GM13977 (cell line): ENCODE measurements around the gene PCSK7.

ENCODE experiments used
- DNase-seq: peaks from one replicate; pipeline ENCODE4 v3.0.0; 2012; ENCODE audit warnings: low spot score
- in situ Hi-C: fragments of 300-500 bp; cut with MboI; formaldehyde crosslinking; loops from one replicate; pipeline ENCODE4 v1.12.0; 2022; ENCODE audit warnings: low sequenced_read_pairs, low pct_unique_long_range_greater_than_20kb, mixed read lengths, inconsistent platforms; ENCODE audit not compliant: unreplicated experiment
- TF ChIP-seq, protein P1 (sequence below): IDR thresholded peaks from 2 replicates; pipeline ENCODE4 v1.5.1; 2012; ENCODE audit warnings: mild to moderate bottlenecking, control low read depth; ENCODE audit not compliant: insufficient read depth; ENCODE audit errors: extremely low read depth, missing control alignments

The PCSK7 gene

DNA sequence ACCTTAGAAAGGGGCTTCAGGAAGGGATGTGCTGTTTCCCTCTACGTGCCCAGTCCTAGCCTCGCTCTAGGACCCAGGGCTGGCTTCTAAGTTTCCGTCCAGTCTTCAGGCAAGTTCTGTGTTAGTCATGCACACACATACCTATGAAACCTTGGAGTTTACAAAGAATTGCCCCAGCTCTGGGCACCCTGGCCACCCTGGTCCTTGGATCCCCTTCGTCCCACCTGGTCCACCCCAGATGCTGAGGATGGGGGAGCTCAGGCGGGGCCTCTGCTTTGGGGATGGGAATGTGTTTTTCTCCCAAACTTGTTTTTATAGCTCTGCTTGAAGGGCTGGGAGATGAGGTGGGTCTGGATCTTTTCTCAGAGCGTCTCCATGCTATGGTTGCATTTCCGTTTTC lies 34.9 kb downstream of the PCSK7 start:
- no peak for DNase-seq
- TF ChIP-seq, protein P1, sequence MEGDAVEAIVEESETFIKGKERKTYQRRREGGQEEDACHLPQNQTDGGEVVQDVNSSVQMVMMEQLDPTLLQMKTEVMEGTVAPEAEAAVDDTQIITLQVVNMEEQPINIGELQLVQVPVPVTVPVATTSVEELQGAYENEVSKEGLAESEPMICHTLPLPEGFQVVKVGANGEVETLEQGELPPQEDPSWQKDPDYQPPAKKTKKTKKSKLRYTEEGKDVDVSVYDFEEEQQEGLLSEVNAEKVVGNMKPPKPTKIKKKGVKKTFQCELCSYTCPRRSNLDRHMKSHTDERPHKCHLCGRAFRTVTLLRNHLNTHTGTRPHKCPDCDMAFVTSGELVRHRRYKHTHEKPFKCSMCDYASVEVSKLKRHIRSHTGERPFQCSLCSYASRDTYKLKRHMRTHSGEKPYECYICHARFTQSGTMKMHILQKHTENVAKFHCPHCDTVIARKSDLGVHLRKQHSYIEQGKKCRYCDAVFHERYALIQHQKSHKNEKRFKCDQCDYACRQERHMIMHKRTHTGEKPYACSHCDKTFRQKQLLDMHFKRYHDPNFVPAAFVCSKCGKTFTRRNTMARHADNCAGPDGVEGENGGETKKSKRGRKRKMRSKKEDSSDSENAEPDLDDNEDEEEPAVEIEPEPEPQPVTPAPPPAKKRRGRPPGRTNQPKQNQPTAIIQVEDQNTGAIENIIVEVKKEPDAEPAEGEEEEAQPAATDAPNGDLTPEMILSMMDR: no peak
- in situ Hi-C loops: no loop called here

DNA sequence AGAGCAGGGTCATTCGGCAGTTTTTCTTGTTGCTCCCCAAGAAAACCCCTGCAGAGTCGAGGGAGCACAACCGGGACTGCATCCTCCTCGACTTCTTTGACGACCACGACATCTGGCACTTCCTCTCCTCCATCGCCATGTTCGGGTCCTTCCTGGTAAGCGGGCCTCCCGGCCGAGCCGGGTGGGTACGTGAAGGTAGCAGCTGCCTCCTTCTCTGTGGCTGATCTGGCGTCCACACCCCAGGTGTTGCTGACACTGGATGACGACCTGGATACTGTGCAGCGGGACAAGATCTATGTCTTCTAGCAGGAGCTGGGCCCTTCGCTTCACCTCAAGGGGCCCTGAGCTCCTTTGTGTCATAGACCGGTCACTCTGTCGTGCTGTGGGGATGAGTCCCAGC lies 36.1 kb downstream of the PCSK7 start:
- in situ Hi-C loops: no loop called here

DNA sequence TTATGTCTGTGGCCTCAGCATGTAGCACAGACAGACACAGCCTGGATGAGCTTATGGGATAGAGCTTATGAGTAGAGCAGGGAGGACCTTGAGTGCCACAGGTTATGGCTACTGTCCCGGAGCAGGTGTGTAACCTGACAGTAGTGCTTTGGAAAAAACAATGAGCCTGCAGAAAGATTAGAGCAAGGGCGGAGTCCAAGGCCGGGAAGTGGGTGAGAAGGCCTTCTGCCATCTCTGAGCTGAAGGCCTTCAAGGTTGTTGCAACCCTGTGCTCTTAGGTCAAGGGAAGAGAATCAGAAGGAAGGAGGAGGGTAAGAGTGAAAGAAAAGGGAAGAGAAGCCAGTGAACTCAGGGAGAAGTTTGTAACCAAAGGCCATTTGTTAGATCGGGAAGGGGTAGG lies 36.6 kb downstream of the PCSK7 start:
- TF ChIP-seq, protein P1: no peak
- no peak for DNase-seq
- in situ Hi-C loops: no loop called here

More for the DNA sequence above, 36.1 kb downstream of the PCSK7 start:
- TF ChIP-seq, protein P1: no peak
- no peak for DNase-seq

DNA sequence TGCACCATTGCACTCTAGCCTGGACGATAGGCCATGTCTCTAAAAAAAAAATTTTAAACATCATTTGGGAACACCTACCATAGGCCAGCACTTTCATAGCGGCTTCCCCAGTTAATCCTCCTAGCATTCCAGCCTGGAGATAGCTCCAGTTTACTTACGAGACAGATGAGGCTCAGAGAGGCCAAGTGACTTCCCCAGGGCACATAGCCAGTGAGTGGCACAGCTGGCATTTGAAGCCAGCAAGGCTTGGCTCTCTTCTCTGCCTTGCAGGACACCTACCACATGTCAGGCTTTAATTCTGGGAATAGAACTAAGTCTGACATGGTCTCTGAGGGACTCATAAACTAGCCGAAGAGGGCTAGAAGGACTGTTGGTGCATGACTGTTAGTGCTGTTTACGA lies 37.6 kb downstream of the PCSK7 start:
- in situ Hi-C loops: no loop called here
- TF ChIP-seq, protein P1: no peak

DNA sequence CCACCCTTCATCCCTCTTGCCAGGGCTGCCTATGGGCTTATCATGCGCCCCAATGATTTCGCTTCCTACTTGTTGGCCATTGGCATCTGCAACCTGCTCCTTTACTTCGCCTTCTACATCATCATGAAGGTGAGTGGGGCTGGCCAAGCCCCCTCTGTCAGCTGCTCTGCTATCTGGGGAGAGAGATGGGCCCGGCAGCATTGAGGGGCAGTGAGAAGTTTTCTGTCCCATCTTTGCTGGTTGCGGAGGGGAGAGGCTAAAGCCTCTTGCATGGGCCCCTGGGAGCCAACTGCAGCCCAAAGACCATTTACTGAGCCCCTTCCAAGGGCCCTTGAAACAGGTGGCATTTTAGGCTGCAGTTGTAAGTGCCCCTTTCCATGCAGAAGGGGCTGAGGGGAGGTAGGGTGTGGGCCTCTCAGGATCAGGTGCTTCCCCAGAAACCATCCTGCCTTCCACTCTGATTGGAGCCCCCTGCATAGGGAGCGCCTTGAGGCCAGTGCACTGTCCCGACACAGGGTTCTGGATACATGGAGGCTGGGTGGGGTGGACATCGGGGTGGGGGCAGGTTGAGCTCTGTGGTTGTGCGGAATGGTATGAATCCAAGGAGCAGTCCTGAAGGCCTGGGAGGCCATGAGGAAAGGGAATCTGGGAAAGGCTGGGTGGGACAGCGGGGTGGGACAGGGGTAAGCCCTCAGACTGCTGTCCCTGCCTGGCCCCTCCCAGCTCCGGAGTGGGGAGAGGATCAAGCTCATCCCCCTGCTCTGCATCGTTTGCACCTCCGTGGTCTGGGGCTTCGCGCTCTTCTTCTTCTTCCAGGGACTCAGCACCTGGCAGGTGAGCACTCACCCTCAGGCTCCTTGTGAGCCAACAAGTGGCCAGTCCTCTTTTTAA lies 38.5 kb downstream of the PCSK7 start:
- in situ Hi-C loops: no loop called here
- no peak for DNase-seq
- TF ChIP-seq, protein P1: no peak

More for the DNA sequence above, 37.6 kb downstream of the PCSK7 start:
- no peak for DNase-seq

DNA sequence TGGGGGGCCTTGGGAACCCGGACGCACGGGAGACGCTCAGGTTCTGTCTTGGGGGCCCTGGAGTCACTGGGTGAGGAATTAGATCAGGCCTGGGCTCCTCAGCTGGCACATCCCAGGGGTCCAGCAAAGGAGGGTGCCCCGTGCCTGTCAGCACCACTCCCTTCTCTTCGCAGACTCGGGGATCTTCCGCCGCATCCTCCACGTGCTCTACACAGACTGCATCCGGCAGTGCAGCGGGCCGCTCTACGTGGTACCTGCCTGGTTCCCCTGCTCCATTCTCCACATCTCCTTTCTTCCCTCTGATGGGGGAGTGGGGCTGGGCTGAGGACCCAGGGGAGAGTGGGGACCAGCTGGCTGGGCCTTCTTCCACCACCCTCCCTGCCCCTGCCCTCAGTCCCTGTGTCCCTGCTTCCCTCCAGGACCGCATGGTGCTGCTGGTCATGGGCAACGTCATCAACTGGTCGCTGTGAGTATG lies 39.4 kb downstream of the PCSK7 start:
- TF ChIP-seq, protein P1: no peak
- DNase-seq: no peak
- in situ Hi-C loops: no loop called here
